ENCODE data around the gene EYA3.

The EYA3 gene

GRCh38 chr1:28123461-28123961 lies 35.1 kb upstream of the EYA3 start:
- no peak overlapping the region for H3K9ac ChIP-seq (ENCODE audit: insufficient read length, low read depth)

GRCh38 chr1:28122183-28122582 lies 33.8 kb upstream of the EYA3 start:
- DNase-seq (ENCODE audit: low read depth, low spot score), result no peak

More at GRCh38 chr1:28123461-28123961, 35.1 kb upstream of the EYA3 start:
- Histone ChIP-seq H3K36me3 (ENCODE audit: insufficient read depth, insufficient read length, low read length) (no peaks in the 10 kb centered on the region), H3K4me1 (ENCODE audit: insufficient read depth, insufficient read length) (peaks cover 5% of the 10 kb centered on the region), H3K4me3 (ENCODE audit: insufficient read length, low read depth) (no peak overlapping the region), H3K9me3 (ENCODE audit: insufficient read depth, low read length) (no peaks in the 10 kb centered on the region), H3K27me3 (ENCODE audit: insufficient read depth, insufficient read length) (no peaks in the 10 kb centered on the region)
- TF ChIP-seq SUZ12 (IDR thresholded peaks at IDR 0.05; ENCODE audit: extremely low read depth, insufficient read depth, insufficient read length) (no peak), YY1 (IDR thresholded peaks at IDR 0.05; ENCODE audit: insufficient read depth, insufficient read length) (no peak), ZNF274 (IDR thresholded peaks at IDR 0.05; ENCODE audit: low read depth, low read length) (no peak)
- no peak for DNase-seq (ENCODE audit: low read depth, low spot score)

GRCh38 chr1:28119556-28119955 lies 31.1 kb upstream of the EYA3 start:
- Histone ChIP-seq H3K4me3 (ENCODE audit: insufficient read length, low read depth) (no peak overlapping the region), H3K27me3 (ENCODE audit: insufficient read depth, insufficient read length) (no peaks in the 10 kb centered on the region), H3K9ac (ENCODE audit: insufficient read length, low read depth) (no peak overlapping the region), H3K4me1 (ENCODE audit: insufficient read depth, insufficient read length) (peaks cover 5% of the 10 kb centered on the region), H3K9me3 (ENCODE audit: insufficient read depth, low read length) (no peaks in the 10 kb centered on the region), H3K36me3 (ENCODE audit: insufficient read depth, insufficient read length, low read length) (no peaks in the 10 kb centered on the region)
- no peak for DNase-seq (ENCODE audit: low read depth, low spot score)
- TF ChIP-seq ZNF274 (IDR thresholded peaks at IDR 0.05; ENCODE audit: low read depth, low read length) (no peak), YY1 (IDR thresholded peaks at IDR 0.05; ENCODE audit: insufficient read depth, insufficient read length) (no peak)

More at GRCh38 chr1:28122183-28122582, 33.8 kb upstream of the EYA3 start:
- Histone ChIP-seq H3K9me3 (ENCODE audit: insufficient read depth, low read length) (no peaks in the 10 kb centered on the region), H3K36me3 (ENCODE audit: insufficient read depth, insufficient read length, low read length) (no peaks in the 10 kb centered on the region), H3K4me1 (ENCODE audit: insufficient read depth, insufficient read length) (peaks cover 5% of the 10 kb centered on the region), H3K27me3 (ENCODE audit: insufficient read depth, insufficient read length) (no peaks in the 10 kb centered on the region), H3K4me3 (ENCODE audit: insufficient read length, low read depth) (no peak overlapping the region), H3K9ac (ENCODE audit: insufficient read length, low read depth) (no peak overlapping the region)
- no peak for TF ChIP-seq ZNF274 (IDR thresholded peaks at IDR 0.05; ENCODE audit: low read depth, low read length)
- TF ChIP-seq YY1 (IDR thresholded peaks at IDR 0.05; ENCODE audit: insufficient read depth, insufficient read length), result no peak
- TF ChIP-seq SUZ12 (IDR thresholded peaks at IDR 0.05; ENCODE audit: extremely low read depth, insufficient read depth, insufficient read length), result no peak

GRCh38 chr1:28118640-28119307 lies 30.4 kb upstream of the EYA3 start:
- no peak overlapping the region for H3K9ac ChIP-seq (ENCODE audit: insufficient read length, low read depth)
- no peaks in the 10 kb centered on the region for H3K36me3 ChIP-seq (ENCODE audit: insufficient read depth, insufficient read length, low read length)
- no peak for DNase-seq (ENCODE audit: low read depth, low spot score)
- no peak for TF ChIP-seq ZNF274 (IDR thresholded peaks at IDR 0.05; ENCODE audit: low read depth, low read length)
- no peak for TF ChIP-seq SUZ12 (IDR thresholded peaks at IDR 0.05; ENCODE audit: extremely low read depth, insufficient read depth, insufficient read length)
- TF ChIP-seq YY1 (IDR thresholded peaks at IDR 0.05; ENCODE audit: insufficient read depth, insufficient read length), result no peak
- no peaks in the 10 kb centered on the region for H3K9me3 ChIP-seq (ENCODE audit: insufficient read depth, low read length)
- H3K4me3 ChIP-seq (ENCODE audit: insufficient read length, low read depth), result no peak overlapping the region
- peaks cover 5% of the 10 kb centered on the region for H3K4me1 ChIP-seq (ENCODE audit: insufficient read depth, insufficient read length)
- no peaks in the 10 kb centered on the region for H3K27me3 ChIP-seq (ENCODE audit: insufficient read depth, insufficient read length)

- Histone ChIP-seq H3K9ac (ENCODE audit: insufficient read length, low read depth) (no peak overlapping the region), H3K27me3 (ENCODE audit: insufficient read depth, insufficient read length) (no peaks in the 10 kb centered on the region)
- no peak for DNase-seq (ENCODE audit: low read depth, low spot score)
Measured at GRCh38 chr1:28115267-28115666, 26.9 kb upstream of the EYA3 start.

GRCh38 chr1:28114844-28115243 lies 26.4 kb upstream of the EYA3 start:
- Histone ChIP-seq H3K4me1 (ENCODE audit: insufficient read depth, insufficient read length) (no peaks in the 10 kb centered on the region), H3K9ac (ENCODE audit: insufficient read length, low read depth) (no peak overlapping the region), H3K27me3 (ENCODE audit: insufficient read depth, insufficient read length) (no peaks in the 10 kb centered on the region), H3K9me3 (ENCODE audit: insufficient read depth, low read length) (no peaks in the 10 kb centered on the region), H3K36me3 (ENCODE audit: insufficient read depth, insufficient read length, low read length) (no peaks in the 10 kb centered on the region), H3K4me3 (ENCODE audit: insufficient read length, low read depth) (no peak overlapping the region)
- TF ChIP-seq SUZ12 (IDR thresholded peaks at IDR 0.05; ENCODE audit: extremely low read depth, insufficient read depth, insufficient read length), result no peak
- no peak for TF ChIP-seq YY1 (IDR thresholded peaks at IDR 0.05; ENCODE audit: insufficient read depth, insufficient read length)
- DNase-seq (ENCODE audit: low read depth, low spot score), result no peak

More at GRCh38 chr1:28115267-28115666, 26.9 kb upstream of the EYA3 start:
- no peaks in the 10 kb centered on the region for H3K36me3 ChIP-seq (ENCODE audit: insufficient read depth, insufficient read length, low read length)
- no peaks in the 10 kb centered on the region for H3K4me1 ChIP-seq (ENCODE audit: insufficient read depth, insufficient read length)
- no peak overlapping the region for H3K4me3 ChIP-seq (ENCODE audit: insufficient read length, low read depth)
- TF ChIP-seq ZNF274 (IDR thresholded peaks at IDR 0.05; ENCODE audit: low read depth, low read length) (no peak), SUZ12 (IDR thresholded peaks at IDR 0.05; ENCODE audit: extremely low read depth, insufficient read depth, insufficient read length) (no peak), YY1 (IDR thresholded peaks at IDR 0.05; ENCODE audit: insufficient read depth, insufficient read length) (no peak)
- H3K9me3 ChIP-seq (ENCODE audit: insufficient read depth, low read length), result no peaks in the 10 kb centered on the region

GRCh38 chr1:28113242-28113572 lies 24.8 kb upstream of the EYA3 start:
- no peaks in the 10 kb centered on the region for H3K36me3 ChIP-seq (ENCODE audit: insufficient read depth, insufficient read length, low read length)
- no peaks in the 10 kb centered on the region for H3K27me3 ChIP-seq (ENCODE audit: insufficient read depth, insufficient read length)
- H3K9ac ChIP-seq (ENCODE audit: insufficient read length, low read depth), result no peak overlapping the region
- H3K4me3 ChIP-seq (ENCODE audit: insufficient read length, low read depth), result no peak overlapping the region
- no peak for DNase-seq (ENCODE audit: low read depth, low spot score)
- TF ChIP-seq SUZ12 (IDR thresholded peaks at IDR 0.05; ENCODE audit: extremely low read depth, insufficient read depth, insufficient read length) (no peak), ZNF274 (IDR thresholded peaks at IDR 0.05; ENCODE audit: low read depth, low read length) (no peak), YY1 (IDR thresholded peaks at IDR 0.05; ENCODE audit: insufficient read depth, insufficient read length) (no peak)
- H3K9me3 ChIP-seq (ENCODE audit: insufficient read depth, low read length), result no peaks in the 10 kb centered on the region
- H3K4me1 ChIP-seq (ENCODE audit: insufficient read depth, insufficient read length), result no peaks in the 10 kb centered on the region

Data from NT2/D1 (cell line).